Measurements from ENCODE around the gene ORMDL2.

ORMDL2 gene

GRCh38 chr12:55814257-55814656 lies 3.6 kb upstream of the ORMDL2 start:
- no peak for DNase-seq (ENCODE audit: low read depth)
- TF ChIP-seq CTCF (IDR thresholded peaks at IDR 0.05; ENCODE audit: control insufficient read depth, insufficient read depth, low read depth, low read length, missing control alignments): no peak
- H3K4me3 ChIP-seq (ENCODE audit: control insufficient read depth, low read depth, low read length): no peak overlapping the region

- no peak for TF ChIP-seq CTCF (IDR thresholded peaks at IDR 0.05; ENCODE audit: control insufficient read depth, insufficient read depth, low read depth, low read length, missing control alignments)
- no peak overlapping the region for H3K4me3 ChIP-seq (ENCODE audit: control insufficient read depth, low read depth, low read length)
- no peak for DNase-seq (ENCODE audit: low read depth)
These were observed 2.4 kb upstream of the ORMDL2 start for GRCh38 chr12:55815473-55815872.

- TF ChIP-seq CTCF (IDR thresholded peaks at IDR 0.05; ENCODE audit: control insufficient read depth, insufficient read depth, low read depth, low read length, missing control alignments): no peak
- no peak for DNase-seq (ENCODE audit: low read depth)
- H3K4me3 ChIP-seq (ENCODE audit: control insufficient read depth, low read depth, low read length): peak overlapping the region; percentile 97
These were observed 928 bp upstream of the ORMDL2 start for GRCh38 chr12:55816881-55817344.

GRCh38 chr12:55818140-55818728 lies 393 bp downstream of the ORMDL2 start:
- H3K4me3 ChIP-seq (ENCODE audit: control insufficient read depth, low read depth, low read length): peak overlapping the region; percentile 97
- no peak for DNase-seq (ENCODE audit: low read depth)
- no peak for TF ChIP-seq CTCF (IDR thresholded peaks at IDR 0.05; ENCODE audit: control insufficient read depth, insufficient read depth, low read depth, low read length, missing control alignments)

- no peak for TF ChIP-seq CTCF (IDR thresholded peaks at IDR 0.05; ENCODE audit: control insufficient read depth, insufficient read depth, low read depth, low read length, missing control alignments)
- DNase-seq (ENCODE audit: low read depth): no peak
- H3K4me3 ChIP-seq (ENCODE audit: control insufficient read depth, low read depth, low read length): peak overlapping the region; percentile 97; the same call in 1 of the 2 replicates
These were observed 1.0 kb downstream of the ORMDL2 start for GRCh38 chr12:55818886-55819285.

- peak; percentile 28 for TF ChIP-seq CTCF (IDR thresholded peaks at IDR 0.05; ENCODE audit: control insufficient read depth, insufficient read depth, low read depth, low read length, missing control alignments)
- no peak overlapping the region for H3K4me3 ChIP-seq (ENCODE audit: control insufficient read depth, low read depth, low read length)
- no peak for DNase-seq (ENCODE audit: low read depth)
These were observed 2.8 kb downstream of the ORMDL2 start for GRCh38 chr12:55820679-55821078.
